Frontal cortex (tissue), 4 donors: ENCODE data around the gene SLC26A8. TPM values are rescaled to one million over a fixed set of nuclear protein-coding genes. Genes with fewer than 3 reads are reported as not detected.
"Not testable (repeated sequence)": the region's sequence is repeated elsewhere in the genome, so short reads cannot be mapped to it uniquely, and the experiment has no call there.

Experiments used
- DNase-seq, 2 donors: peaks; one replicate each; pipeline ENCODE4 v3.0.0; 2012; ENCODE audit warnings: low spot score in 2 of 2
- FAIRE-seq: peaks from 2 replicates; lab custom pipeline; 2012; peaks lifted over from hg19 to GRCh38; lab: Jason Lieb, UNC
- total RNA-seq: library from RNA; depleted of rRNA; stranded (reverse); fragments of >200 nt; gene quantifications from one replicate; pipeline ENCODE4 v1.2.3, GENCODE V29; 2014
- donor health status: control.
- donor health status: control.
- donor health status: control.

SLC26A8 gene
- total RNA-seq, 1 donor from 2014 or later = 5.7 TPM

- no peak for DNase-seq
- no peak for FAIRE-seq
These were observed 69.4 kb downstream of the SLC26A8 start for GRCh38 chr6:35955071-35955470.

- DNase-seq (no peak), FAIRE-seq (no peak)
These were observed 70.1 kb downstream of the SLC26A8 start for GRCh38 chr6:35954333-35954732.

- DNase-seq = no peak
These were observed 75.7 kb downstream of the SLC26A8 start for GRCh38 chr6:35948725-35949124.

GRCh38 chr6:35945650-35946025, 78.8 kb downstream of the SLC26A8 start:
- DNase-seq (no peak), FAIRE-seq (no peak)

More at GRCh38 chr6:35948725-35949124, 75.7 kb downstream of the SLC26A8 start:
- FAIRE-seq = no peak

GRCh38 chr6:35943390-35943789, 81.1 kb downstream of the SLC26A8 start:
- FAIRE-seq (no peak), DNase-seq (no peak)

GRCh38 chr6:35942355-35942754, 82.1 kb downstream of the SLC26A8 start:
- FAIRE-seq (no peak), DNase-seq (no peak)

GRCh38 chr6:35941170-35941569, 83.3 kb downstream of the SLC26A8 start:
- FAIRE-seq, DNase-seq: not testable (repeated sequence)

GRCh38 chr6:35940014-35940413, 84.4 kb downstream of the SLC26A8 start:
- DNase-seq, FAIRE-seq: not testable (repeated sequence)

- not testable (repeated sequence) for FAIRE-seq, DNase-seq
These were observed 85.2 kb downstream of the SLC26A8 start for GRCh38 chr6:35939259-35939658.

- FAIRE-seq = no peak
- DNase-seq = no peak
These were observed 87.6 kb downstream of the SLC26A8 start for GRCh38 chr6:35936681-35937359.

- FAIRE-seq = no peak
These were observed 89.0 kb downstream of the SLC26A8 start for GRCh38 chr6:35935469-35935868.

GRCh38 chr6:35933844-35934243, 90.6 kb downstream of the SLC26A8 start:
- no peak for FAIRE-seq
- no peak for DNase-seq

More at GRCh38 chr6:35935469-35935868, 89.0 kb downstream of the SLC26A8 start:
- no peak for DNase-seq

- not testable (repeated sequence) for DNase-seq, FAIRE-seq
These were observed 92.6 kb downstream of the SLC26A8 start for GRCh38 chr6:35931873-35932272.

- DNase-seq (no peak), FAIRE-seq (no peak)
These were observed 93.3 kb downstream of the SLC26A8 start for GRCh38 chr6:35931120-35931561.

- FAIRE-seq = no peak
- no peak for DNase-seq
These were observed 94.8 kb downstream of the SLC26A8 start for GRCh38 chr6:35929601-35930000.

- DNase-seq (no peak), FAIRE-seq (no peak)
These were observed 97.8 kb downstream of the SLC26A8 start for GRCh38 chr6:35926509-35927215.

GRCh38 chr6:35925961-35926360, 98.5 kb downstream of the SLC26A8 start:
- no peak for DNase-seq
- no peak for FAIRE-seq

GRCh38 chr6:35924146-35924545, 100.3 kb downstream of the SLC26A8 start:
- no peak for FAIRE-seq

GRCh38 chr6:35922139-35922554, 102.3 kb downstream of the SLC26A8 start:
- DNase-seq (no peak), FAIRE-seq (no peak)

More at GRCh38 chr6:35924146-35924545, 100.3 kb downstream of the SLC26A8 start:
- DNase-seq = no peak

- DNase-seq (peak; percentile 90 to 92), FAIRE-seq (no peak)
These were observed 103.4 kb downstream of the SLC26A8 start, which contains the start of gene SRPK1 for GRCh38 chr6:35920793-35921732. Gene SRPK1 (minus strand): TSS chr6:35921098. CDS start chr6:35921056, 42 bp downstream.
